ENCODE measurements around the gene HAND1.

- TF ChIP-seq POLR2A (IDR thresholded peaks at IDR 0.05; ENCODE audit: low read depth) (no peak), CTCF (IDR thresholded peaks at IDR 0.05) (no peak), POLR2AphosphoS5 (IDR thresholded peaks at IDR 0.05) (no peak), EP300 (IDR thresholded peaks at IDR 0.05) (no peak)
Observed at GRCh38 chr5:154491941-154492340, 13.9 kb upstream of the HAND1 start.

All from esophagus muscularis mucosa (tissue), 4 donors.